Liver (tissue), 9 donors: ENCODE results near the gene GATC. TPM values are rescaled to one million over a fixed set of nuclear protein-coding genes. Genes with fewer than 3 reads are reported as not detected.

Experiments used
- DNase-seq: peaks from one replicate; pipeline ENCODE4 v3.0.0-alpha.2; 2017; ENCODE audit warnings: low spot score
- H3K27ac ChIP-seq, 2 donors: one replicate each; pipeline ENCODE4 v1.7.0; 2013; ENCODE audit warnings: inconsistent platforms in 2 of 2, low read length in 2 of 2, control low read depth in 1 of 2, low read depth in 1 of 2, mild to moderate bottlenecking in 1 of 2
- H3K27me3 ChIP-seq, 4 donors: one replicate each; pipeline versions ENCODE4 v1.6.1 to v1.7.0; 2013; ENCODE audit warnings: low read length in 3 of 4, inconsistent platforms in 1 of 4, mild to moderate bottlenecking in 1 of 4, moderate library complexity in 1 of 4; ENCODE audit not compliant: control insufficient read depth in 4 of 4, insufficient read depth in 4 of 4
- H3K36me3 ChIP-seq, 4 donors: one replicate each; pipeline versions ENCODE4 v1.6.1 to v1.7.0; 2013; ENCODE audit warnings: low read length in 3 of 4, mild to moderate bottlenecking in 3 of 4, low read depth in 1 of 4, moderate library complexity in 1 of 4; ENCODE audit not compliant: control insufficient read depth in 4 of 4, insufficient read depth in 3 of 4
- H3K4me1 ChIP-seq, 4 donors: one replicate each; pipeline versions ENCODE4 v1.6.1 to v1.7.0; 2013; ENCODE audit warnings: low read length in 3 of 4, mild to moderate bottlenecking in 3 of 4, moderate library complexity in 1 of 4; ENCODE audit not compliant: control insufficient read depth in 4 of 4, insufficient read depth in 4 of 4
- H3K4me3 ChIP-seq, 3 donors: one replicate each; pipeline versions ENCODE4 v1.6.1 to v1.7.0; 2013; ENCODE audit warnings: low read length in 3 of 3, control low read depth in 1 of 3, low read depth in 1 of 3, mild to moderate bottlenecking in 1 of 3
- H3K9ac ChIP-seq, 2 donors: one replicate each; pipeline ENCODE4 v1.7.0; 2013; ENCODE audit warnings: low read length in 2 of 2, mild to moderate bottlenecking in 2 of 2, moderate library complexity in 2 of 2, control low read depth in 1 of 2, low read depth in 1 of 2
- H3K9me3 ChIP-seq, 4 donors: one replicate each; pipeline versions ENCODE4 v1.6.1 to v1.7.0; 2013; ENCODE audit warnings: low read length in 3 of 4; ENCODE audit not compliant: control insufficient read depth in 4 of 4
- EGR1 ChIP-seq, 2 donors: IDR thresholded peaks; 2 replicates each; pipeline ENCODE4 v1.6.1; 2016 to 2018; ENCODE audit warnings: antibody characterized with exemption in 2 of 2, low read depth in 2 of 2
- FOXA1 ChIP-seq: IDR thresholded peaks from 2 replicates; pipeline ENCODE4 v1.6.1; 2016; ENCODE audit warnings: antibody characterized with exemption
- FOXA2 ChIP-seq: IDR thresholded peaks from 2 replicates; pipeline ENCODE4 v1.6.1; 2016; ENCODE audit warnings: antibody characterized with exemption
- GABPA ChIP-seq, 2 donors: IDR thresholded peaks in 1 of 2; conservative IDR thresholded peaks in 1 of 2; 2 replicates each; pipeline ENCODE4 v1.6.1; 2016; ENCODE audit warnings: antibody characterized with exemption in 2 of 2, mild to moderate bottlenecking in 1 of 2, moderate library complexity in 1 of 2
- HNF4A ChIP-seq, 2 donors: conservative IDR thresholded peaks; 2 replicates each; pipeline ENCODE4 v1.6.1; 2016; ENCODE audit warnings: antibody characterized with exemption in 2 of 2, mild to moderate bottlenecking in 2 of 2
- HNF4G ChIP-seq: IDR thresholded peaks from 2 replicates; pipeline ENCODE4 v1.6.1; 2016; ENCODE audit warnings: antibody characterized with exemption
- NR2F2 ChIP-seq: IDR thresholded peaks from 2 replicates; pipeline ENCODE4 v1.6.1; 2016; ENCODE audit warnings: antibody characterized with exemption
- RAD21 ChIP-seq, 2 donors: IDR thresholded peaks; 2 replicates each; pipeline ENCODE4 v1.6.1; 2016; ENCODE audit warnings: antibody characterized with exemption in 2 of 2, mild to moderate bottlenecking in 2 of 2
- RXRA ChIP-seq, 2 donors: IDR thresholded peaks; 2 replicates each; pipeline ENCODE4 v1.6.1; 2017 to 2018; ENCODE audit warnings: antibody characterized with exemption in 2 of 2, mild to moderate bottlenecking in 1 of 2
- SP1 ChIP-seq: IDR thresholded peaks from 2 replicates; pipeline ENCODE4 v1.6.1; 2018; ENCODE audit warnings: antibody characterized with exemption, mild to moderate bottlenecking
- TAF1 ChIP-seq: conservative IDR thresholded peaks from 2 replicates; pipeline ENCODE4 v1.6.1; 2016; ENCODE audit warnings: antibody characterized with exemption, mild to moderate bottlenecking
- WGBS: extraction: QIAGEN DNeasy Blood & Tissue Kit; methylation state at CpG from one replicate; pipeline ENCODE4 v1.1.7; 2013; 5-methylcytosine and 5-hydroxymethylcytosine counted together
- polyA plus RNA-seq, 2 donors: library from polyadenylated mRNA; stranded (reverse) in 1 of 2; unstranded in 1 of 2; fragments of 200-250 nt in 1 of 2; fragments of >200 nt in 1 of 2; fragmentation: Nextera tagmentation in 1 of 2; extraction: Ambion mirVana in 1 of 2; gene quantifications; one replicate each; pipeline versions ENCODE4 v1.2.1 to v1.2.3, GENCODE V29; 2013 to 2015
- total RNA-seq, 2 donors: library from RNA; depleted of rRNA; stranded (reverse); fragments of >200 nt; gene quantifications; one replicate each; pipeline ENCODE4 v1.2.3, GENCODE V29; 2014
- TF ChIP-seq, protein P1 (sequence below): IDR thresholded peaks from 2 replicates; pipeline ENCODE4 v1.6.1; 2016; ENCODE audit warnings: antibody characterized with exemption
- TF ChIP-seq, protein P2 (sequence below): fragments of 150-350 bp; IDR thresholded peaks from 2 replicates; pipeline ENCODE4 v1.5.1; 2017; ENCODE audit warnings: improper control_type of control experiment, low read depth, low read length; ENCODE audit not compliant: missing input control
- TF ChIP-seq, protein P3 (sequence below): IDR thresholded peaks from 2 replicates; pipeline ENCODE4 v1.6.1; 2016; ENCODE audit warnings: antibody characterized with exemption
- TF ChIP-seq, protein P4 (sequence below): IDR thresholded peaks from 2 replicates; pipeline ENCODE4 v1.6.1; 2016; ENCODE audit warnings: antibody characterized with exemption
- donor health status: healthy.
- donor health status: healthy.
- donor health status: healthy.
- donor health status: healthy.
- donor health status: healthy.

Gene GATC
- total and polyA plus RNA-seq, 4 donors, result 8.9 to 15.5 (median 13.3) TPM

GRCh38 chr12:120472521-120472920, 26.3 kb downstream of the GATC start:
- no peak overlapping the region for H3K27ac ChIP-seq
- no peak overlapping the region for H3K9ac ChIP-seq
- no peak for DNase-seq
- H3K4me1 ChIP-seq, result peaks cover 0 to 15% (median 14%) of the 10 kb centered on the region in 4 donors
- H3K4me3 ChIP-seq, result no peak overlapping the region
- no peaks in the 10 kb centered on the region for H3K9me3 ChIP-seq
- H3K36me3 ChIP-seq, result no peaks in the 10 kb centered on the region
- TF ChIP-seq GABPA (IDR thresholded peaks at IDR 0.05 in 1 of 2, conservative IDR thresholded peaks at IDR 0.05 in 1 of 2), result no peak
- no peak for TF ChIP-seq SP1
- TF ChIP-seq FOXA2, result no peak
- TF ChIP-seq, protein P1, sequence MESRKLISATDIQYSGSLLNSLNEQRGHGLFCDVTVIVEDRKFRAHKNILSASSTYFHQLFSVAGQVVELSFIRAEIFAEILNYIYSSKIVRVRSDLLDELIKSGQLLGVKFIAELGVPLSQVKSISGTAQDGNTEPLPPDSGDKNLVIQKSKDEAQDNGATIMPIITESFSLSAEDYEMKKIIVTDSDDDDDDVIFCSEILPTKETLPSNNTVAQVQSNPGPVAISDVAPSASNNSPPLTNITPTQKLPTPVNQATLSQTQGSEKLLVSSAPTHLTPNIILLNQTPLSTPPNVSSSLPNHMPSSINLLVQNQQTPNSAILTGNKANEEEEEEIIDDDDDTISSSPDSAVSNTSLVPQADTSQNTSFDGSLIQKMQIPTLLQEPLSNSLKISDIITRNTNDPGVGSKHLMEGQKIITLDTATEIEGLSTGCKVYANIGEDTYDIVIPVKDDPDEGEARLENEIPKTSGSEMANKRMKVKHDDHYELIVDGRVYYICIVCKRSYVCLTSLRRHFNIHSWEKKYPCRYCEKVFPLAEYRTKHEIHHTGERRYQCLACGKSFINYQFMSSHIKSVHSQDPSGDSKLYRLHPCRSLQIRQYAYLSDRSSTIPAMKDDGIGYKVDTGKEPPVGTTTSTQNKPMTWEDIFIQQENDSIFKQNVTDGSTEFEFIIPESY, result no peak
- no peak for TF ChIP-seq RAD21 (IDR thresholded peaks at IDR 0.05)
- TF ChIP-seq, protein P2, sequence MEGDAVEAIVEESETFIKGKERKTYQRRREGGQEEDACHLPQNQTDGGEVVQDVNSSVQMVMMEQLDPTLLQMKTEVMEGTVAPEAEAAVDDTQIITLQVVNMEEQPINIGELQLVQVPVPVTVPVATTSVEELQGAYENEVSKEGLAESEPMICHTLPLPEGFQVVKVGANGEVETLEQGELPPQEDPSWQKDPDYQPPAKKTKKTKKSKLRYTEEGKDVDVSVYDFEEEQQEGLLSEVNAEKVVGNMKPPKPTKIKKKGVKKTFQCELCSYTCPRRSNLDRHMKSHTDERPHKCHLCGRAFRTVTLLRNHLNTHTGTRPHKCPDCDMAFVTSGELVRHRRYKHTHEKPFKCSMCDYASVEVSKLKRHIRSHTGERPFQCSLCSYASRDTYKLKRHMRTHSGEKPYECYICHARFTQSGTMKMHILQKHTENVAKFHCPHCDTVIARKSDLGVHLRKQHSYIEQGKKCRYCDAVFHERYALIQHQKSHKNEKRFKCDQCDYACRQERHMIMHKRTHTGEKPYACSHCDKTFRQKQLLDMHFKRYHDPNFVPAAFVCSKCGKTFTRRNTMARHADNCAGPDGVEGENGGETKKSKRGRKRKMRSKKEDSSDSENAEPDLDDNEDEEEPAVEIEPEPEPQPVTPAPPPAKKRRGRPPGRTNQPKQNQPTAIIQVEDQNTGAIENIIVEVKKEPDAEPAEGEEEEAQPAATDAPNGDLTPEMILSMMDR, result no peak
- TF ChIP-seq, protein P3, sequence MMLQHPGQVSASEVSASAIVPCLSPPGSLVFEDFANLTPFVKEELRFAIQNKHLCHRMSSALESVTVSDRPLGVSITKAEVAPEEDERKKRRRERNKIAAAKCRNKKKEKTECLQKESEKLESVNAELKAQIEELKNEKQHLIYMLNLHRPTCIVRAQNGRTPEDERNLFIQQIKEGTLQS, result no peak
- no peak for TF ChIP-seq HNF4A (conservative IDR thresholded peaks at IDR 0.05)
- no peak for TF ChIP-seq HNF4G
- TF ChIP-seq TAF1, result no peak
- TF ChIP-seq FOXA1, result no peak
- H3K27me3 ChIP-seq, result no peaks in the 10 kb centered on the region

GRCh38 chr12:120473807-120474615, 27.8 kb downstream of the GATC start:
- 87% methylated on average over 6 of the region's 6 CpGs for WGBS
- H3K4me1 ChIP-seq, result peaks cover 0 to 7% (median 4%) of the 10 kb centered on the region in 4 donors
- no peak overlapping the region for H3K4me3 ChIP-seq
- H3K9ac ChIP-seq, result no peak overlapping the region
- no peak for DNase-seq
- no peaks in the 10 kb centered on the region for H3K27me3 ChIP-seq
- TF ChIP-seq NR2F2 (no peak), RXRA (IDR thresholded peaks at IDR 0.05) (no peak), EGR1 (IDR thresholded peaks at IDR 0.05; ENCODE audit: low read depth in 2 of 2) (no peak), TAF1 (no peak), HNF4A (conservative IDR thresholded peaks at IDR 0.05) (no peak), RAD21 (IDR thresholded peaks at IDR 0.05) (no peak), SP1 (no peak)
- TF ChIP-seq, protein P2, result no peak
- TF ChIP-seq, protein P1, result no peak
- TF ChIP-seq, protein P4, sequence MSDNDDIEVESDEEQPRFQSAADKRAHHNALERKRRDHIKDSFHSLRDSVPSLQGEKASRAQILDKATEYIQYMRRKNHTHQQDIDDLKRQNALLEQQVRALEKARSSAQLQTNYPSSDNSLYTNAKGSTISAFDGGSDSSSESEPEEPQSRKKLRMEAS, result no peak
- H3K27ac ChIP-seq, result no peak overlapping the region
- no peaks in the 10 kb centered on the region for H3K36me3 ChIP-seq
- H3K9me3 ChIP-seq, result no peaks in the 10 kb centered on the region
